Amniotic epithelial cell (primary cell): ENCODE measurements around the gene TGM5.
"Not testable (repeated sequence)": the region's sequence is repeated elsewhere in the genome, so short reads cannot be mapped to it uniquely, and the experiment has no call there.

ENCODE experiments used
- DNase-seq: peaks from one replicate; pipeline ENCODE4 v3.0.0-alpha.2; 2010; ENCODE audit warnings: low read depth

Gene TGM5, protein sequence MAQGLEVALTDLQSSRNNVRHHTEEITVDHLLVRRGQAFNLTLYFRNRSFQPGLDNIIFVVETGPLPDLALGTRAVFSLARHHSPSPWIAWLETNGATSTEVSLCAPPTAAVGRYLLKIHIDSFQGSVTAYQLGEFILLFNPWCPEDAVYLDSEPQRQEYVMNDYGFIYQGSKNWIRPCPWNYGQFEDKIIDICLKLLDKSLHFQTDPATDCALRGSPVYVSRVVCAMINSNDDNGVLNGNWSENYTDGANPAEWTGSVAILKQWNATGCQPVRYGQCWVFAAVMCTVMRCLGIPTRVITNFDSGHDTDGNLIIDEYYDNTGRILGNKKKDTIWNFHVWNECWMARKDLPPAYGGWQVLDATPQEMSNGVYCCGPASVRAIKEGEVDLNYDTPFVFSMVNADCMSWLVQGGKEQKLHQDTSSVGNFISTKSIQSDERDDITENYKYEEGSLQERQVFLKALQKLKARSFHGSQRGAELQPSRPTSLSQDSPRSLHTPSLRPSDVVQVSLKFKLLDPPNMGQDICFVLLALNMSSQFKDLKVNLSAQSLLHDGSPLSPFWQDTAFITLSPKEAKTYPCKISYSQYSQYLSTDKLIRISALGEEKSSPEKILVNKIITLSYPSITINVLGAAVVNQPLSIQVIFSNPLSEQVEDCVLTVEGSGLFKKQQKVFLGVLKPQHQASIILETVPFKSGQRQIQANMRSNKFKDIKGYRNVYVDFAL

DNA sequence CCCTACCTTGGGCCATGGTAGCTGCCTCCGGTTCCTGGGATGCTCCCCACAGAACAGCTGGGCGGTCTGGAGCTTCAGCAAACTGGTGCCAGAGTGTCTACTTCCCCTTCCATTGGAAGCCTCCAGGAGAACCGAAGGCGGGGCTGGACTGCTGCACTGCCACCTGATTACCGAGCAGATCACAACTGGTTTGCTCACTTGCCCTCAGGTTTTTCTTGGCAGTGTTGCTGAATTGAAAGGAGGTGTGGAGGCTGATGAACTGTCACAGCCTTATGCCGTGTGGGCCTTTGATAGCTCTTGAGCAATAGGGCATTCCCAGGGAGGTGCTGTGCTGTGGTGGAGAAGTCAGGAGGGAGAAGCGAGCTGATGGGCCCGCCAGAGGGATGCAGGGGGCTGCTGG lies at the start of gene TGM5:
Gene TGM5, minus strand, starts transcription at position 95 of the 400 bp plus-strand sequence. Its CDS starts 79 bp downstream, at position 16.
- DNase-seq: no peak

GRCh38 chr15:43314171-43314570 lies 47.4 kb upstream of the TGM5 start:
- no peak for DNase-seq

- DNase-seq: no peak
These were observed 45.6 kb upstream of the TGM5 start for GRCh38 chr15:43312378-43312777.

DNA sequence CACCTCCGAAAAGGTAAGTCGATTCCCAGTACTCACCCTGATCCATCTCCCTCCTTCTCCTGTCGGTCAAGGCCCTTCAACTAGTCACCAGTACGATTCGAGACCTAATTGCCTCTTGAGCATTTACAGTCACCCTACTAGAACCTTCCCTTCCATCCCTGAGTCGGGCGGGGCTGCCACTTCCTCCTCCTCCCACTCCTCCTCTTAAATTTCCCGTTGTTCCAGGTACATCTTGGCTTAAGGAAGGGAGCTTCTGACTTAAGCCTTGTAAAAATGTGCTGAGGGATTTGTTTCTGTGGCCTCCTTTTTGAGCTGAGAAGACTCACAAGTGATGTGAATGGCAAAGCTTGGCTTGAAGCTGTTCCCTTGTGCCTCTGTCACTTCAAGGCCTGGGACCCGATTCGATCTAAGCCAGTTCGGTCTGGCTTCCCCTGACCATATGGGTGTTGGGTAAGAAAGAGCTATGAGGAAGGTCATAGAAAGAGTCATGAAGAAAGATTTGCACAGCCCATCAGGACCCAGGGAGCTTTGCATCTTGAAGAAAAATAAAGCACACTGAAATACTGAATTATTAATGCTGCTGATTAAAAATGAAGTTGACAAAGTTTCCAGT lies 35.6 kb upstream of the TGM5 start, which contains the start of gene TGM7:
Gene TGM7, minus strand, starts transcription at position 51 of the 613 bp plus-strand sequence.
- no peak for DNase-seq

- peak; percentile 12 for DNase-seq
These were observed 33.2 kb upstream of the TGM5 start for GRCh38 chr15:43299884-43300283.

GRCh38 chr15:43299411-43299810 lies 32.7 kb upstream of the TGM5 start:
- DNase-seq: no peak

GRCh38 chr15:43294091-43294706 lies 27.5 kb upstream of the TGM5 start:
- DNase-seq: no peak

- DNase-seq: no peak
These were observed 26.7 kb upstream of the TGM5 start for GRCh38 chr15:43293432-43293831.

- no peak for DNase-seq
These were observed 25.8 kb upstream of the TGM5 start for GRCh38 chr15:43292375-43293078.

- not testable (repeated sequence) for DNase-seq
These were observed 22.9 kb upstream of the TGM5 start for GRCh38 chr15:43289656-43290055.

DNA sequence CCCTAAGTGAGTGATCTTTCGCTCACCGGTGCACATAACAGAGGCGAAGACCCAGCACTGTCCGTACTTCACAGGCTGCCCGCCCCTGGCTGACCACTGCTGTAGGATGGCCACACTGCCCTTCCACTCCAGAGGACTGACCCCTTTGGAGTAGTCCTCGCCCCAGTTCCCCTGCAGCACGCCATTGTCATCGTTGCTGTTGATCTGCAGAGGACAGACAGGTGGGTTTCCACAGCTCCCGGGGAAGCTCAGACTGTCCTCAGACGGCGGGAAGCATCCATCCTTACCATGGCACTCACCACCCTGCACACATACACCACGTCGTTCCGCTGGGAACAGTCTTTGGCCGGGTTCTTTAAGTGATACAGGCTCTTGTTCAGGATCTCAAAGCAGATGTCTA lies 20.5 kb upstream of the TGM5 start:
- DNase-seq: no peak

DNA sequence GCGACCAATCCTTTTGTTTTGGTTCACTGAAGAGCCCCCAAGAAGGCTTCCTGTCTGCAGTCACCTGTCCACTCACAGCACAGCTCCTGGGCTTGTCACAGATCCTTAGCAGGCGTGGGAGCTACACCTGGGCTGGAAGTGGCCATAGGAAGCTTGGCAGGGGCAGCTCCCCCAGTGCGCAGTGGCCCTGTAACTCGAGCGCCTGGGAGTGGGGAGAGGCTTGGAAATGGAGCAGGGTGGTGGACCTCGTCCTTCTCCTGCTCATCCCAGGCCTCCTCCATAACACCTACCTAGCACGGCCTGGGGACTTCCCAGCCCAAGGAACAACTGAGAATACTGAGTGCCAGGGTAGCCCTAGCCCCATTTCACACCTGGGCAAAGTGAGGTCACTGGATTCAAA lies 19.3 kb upstream of the TGM5 start:
- DNase-seq: no peak

- peak; percentile 65 for DNase-seq
These were observed 18.9 kb upstream of the TGM5 start for GRCh38 chr15:43285609-43286037.

DNA sequence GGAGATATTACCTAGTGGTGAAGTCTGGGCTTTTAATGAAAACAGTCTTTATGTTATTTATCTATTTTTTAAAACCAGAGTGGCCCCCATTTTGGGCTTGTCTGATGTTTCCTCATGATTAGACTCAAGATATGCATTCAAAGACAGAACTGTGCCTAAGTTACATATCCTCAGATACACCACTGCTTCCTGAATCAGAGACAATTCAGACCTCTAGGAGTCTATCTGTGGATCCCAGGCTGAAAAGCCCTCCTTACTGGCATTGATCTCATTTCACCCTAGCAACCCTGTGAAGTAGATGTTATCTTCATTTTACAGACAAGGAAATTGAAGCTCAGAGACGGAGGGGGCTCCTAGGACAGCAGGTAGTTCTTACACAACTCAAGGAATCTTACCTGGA lies 16.8 kb upstream of the TGM5 start:
- DNase-seq: no peak

DNA sequence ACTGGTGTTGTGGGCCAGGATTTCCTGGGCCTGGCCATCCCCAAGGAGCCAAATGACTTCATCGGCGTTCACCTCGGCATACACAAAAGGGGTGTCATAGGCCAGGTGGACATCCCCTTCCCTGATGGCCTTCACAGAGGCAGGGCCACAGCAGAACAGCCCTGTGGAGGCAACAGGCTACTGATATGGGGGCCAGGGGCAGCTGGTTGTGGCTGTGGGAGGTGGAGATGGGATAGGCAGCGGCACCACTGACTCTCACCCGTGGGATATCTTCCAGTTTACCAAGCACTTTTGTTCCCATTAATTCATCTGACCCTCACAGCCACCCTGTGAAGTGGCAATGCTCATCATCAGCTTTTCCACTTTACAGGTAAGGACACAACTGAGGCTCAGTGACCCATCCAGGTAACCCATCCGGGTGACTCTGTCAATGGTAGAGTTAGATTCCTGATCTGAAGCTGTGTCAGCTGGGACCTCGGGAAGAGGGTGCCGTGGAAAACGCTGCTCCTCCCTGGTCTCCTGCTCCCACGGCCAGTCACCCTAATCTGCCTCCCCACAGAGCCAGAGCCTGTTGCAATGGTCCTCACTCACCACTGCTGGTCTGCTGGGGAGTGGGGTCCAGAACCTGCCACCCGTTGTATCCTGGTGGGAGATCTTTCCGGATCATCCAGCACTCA lies 15.3 kb upstream of the TGM5 start:
- no peak for DNase-seq

DNA sequence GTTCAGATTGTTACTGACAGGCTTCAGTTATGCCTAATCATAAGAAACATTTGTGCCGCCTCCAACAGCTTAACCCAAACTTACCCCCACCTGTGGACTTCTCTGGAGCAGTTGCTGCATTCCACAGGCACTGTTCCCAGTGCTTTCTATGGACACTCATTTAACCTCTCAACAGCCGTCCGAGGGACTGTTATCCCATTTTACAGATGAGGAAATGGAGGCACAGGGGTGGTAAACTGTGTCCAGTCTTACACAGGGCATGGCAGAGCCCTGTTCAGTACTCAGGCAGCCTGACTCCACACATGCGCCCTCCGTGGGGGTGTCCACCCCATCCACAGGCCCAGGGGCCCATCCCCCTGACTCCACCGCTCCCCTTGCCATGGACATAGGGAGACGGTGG lies 14.3 kb upstream of the TGM5 start:
- no peak for DNase-seq

DNA sequence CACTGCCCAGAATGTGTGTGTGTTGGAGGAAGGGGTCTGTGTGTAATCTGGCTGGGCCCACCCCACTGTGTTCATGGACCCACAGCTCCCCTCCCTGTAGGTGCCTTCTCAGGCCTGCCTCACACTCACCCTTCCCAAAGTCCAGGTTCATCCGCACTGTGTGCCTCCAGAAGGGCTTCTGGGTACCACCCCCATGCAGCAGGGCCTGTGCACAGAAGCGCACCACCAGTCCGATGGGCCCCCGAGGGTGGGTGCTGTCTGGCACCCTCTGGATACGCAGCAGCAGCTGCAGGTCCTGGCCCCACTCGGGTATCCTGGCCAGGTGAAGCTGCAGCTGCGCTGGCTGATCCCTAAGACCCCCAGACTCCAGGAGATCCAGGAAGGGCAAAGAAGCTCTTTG lies 12.8 kb upstream of the TGM5 start:
- DNase-seq: no peak

DNA sequence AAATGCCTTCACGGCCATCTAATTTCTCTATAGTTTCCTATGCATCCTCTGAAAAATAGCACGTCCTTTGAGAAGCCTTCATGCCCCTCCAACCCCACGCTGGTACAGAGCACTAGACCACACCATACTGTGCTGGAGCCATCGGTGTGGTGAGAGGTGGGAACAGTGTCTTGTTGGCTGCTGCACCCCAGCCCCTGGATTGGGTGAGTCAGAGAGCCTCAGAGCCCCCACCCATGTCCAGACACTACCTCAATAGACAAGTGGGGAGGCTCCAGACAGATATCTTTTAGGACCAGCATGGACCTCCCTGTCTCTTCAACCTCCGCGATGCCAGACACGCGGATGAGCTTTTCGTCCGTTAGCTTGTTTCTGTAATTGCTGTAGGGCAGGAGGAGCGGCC lies 12.1 kb upstream of the TGM5 start:
- DNase-seq: no peak

GRCh38 chr15:43277901-43278300 lies 11.2 kb upstream of the TGM5 start:
- no peak for DNase-seq

GRCh38 chr15:43277231-43277823 lies 10.6 kb upstream of the TGM5 start:
- DNase-seq: no peak
